Stimulated activated CD8-positive, alpha-beta memory T cell treated with anti-CD3 and anti-CD28 coated beads, Interleukin-15, amount 100 ng/mL, for 4 hours (primary cell): ENCODE results near the gene SP140L.
A peak's percentile ranks its signal among the peaks of the same experiment; 100 is the strongest.
"Not testable (repeated sequence)": the region's sequence is repeated elsewhere in the genome, so short reads cannot be mapped to it uniquely, and the experiment has no call there.

Source experiments
- DNase-seq, 2 donors: peaks; one replicate each; pipeline ENCODE4 v3.0.0-alpha.2; 2020; ENCODE audit warnings: low read depth in 2 of 2

The SP140L gene

GRCh38 chr2:230362030-230362691 is 35.2 kb downstream of the SP140L start:
- no peak for DNase-seq

GRCh38 chr2:230382108-230382507 is 55.1 kb downstream of the SP140L start:
- no peak for DNase-seq

GRCh38 chr2:230383453-230383852 is 56.5 kb downstream of the SP140L start:
- no peak for DNase-seq

- no peak for DNase-seq
These were observed 58.0 kb downstream of the SP140L start for GRCh38 chr2:230384986-230385385.

- no peak for DNase-seq
These were observed 67.3 kb downstream of the SP140L start for GRCh38 chr2:230394301-230394700.

- not testable (repeated sequence) for DNase-seq
These were observed 71.7 kb downstream of the SP140L start for GRCh38 chr2:230398698-230399097.

- DNase-seq = no peak
These were observed 73.0 kb downstream of the SP140L start for GRCh38 chr2:230400041-230400440.

GRCh38 chr2:230400454-230400853 is 73.5 kb downstream of the SP140L start:
- no peak for DNase-seq

GRCh38 chr2:230401026-230401425 is 74.0 kb downstream of the SP140L start:
- DNase-seq = not testable (repeated sequence)

- no peak for DNase-seq
These were observed 76.8 kb downstream of the SP140L start for GRCh38 chr2:230403746-230404145.

- DNase-seq = no peak
These were observed 78.8 kb downstream of the SP140L start for GRCh38 chr2:230405824-230406223.

GRCh38 chr2:230408244-230408842 is 81.3 kb downstream of the SP140L start:
- DNase-seq = no peak

GRCh38 chr2:230409316-230409715 is 82.3 kb downstream of the SP140L start:
- DNase-seq = not testable (repeated sequence)

- no peak for DNase-seq
These were observed 83.3 kb downstream of the SP140L start for GRCh38 chr2:230410263-230410662.

GRCh38 chr2:230410861-230411569 is 84.0 kb downstream of the SP140L start:
- DNase-seq = no peak

GRCh38 chr2:230411570-230412370 is 84.8 kb downstream of the SP140L start:
- peak in 1 of 2 donors; percentile 37 for DNase-seq

GRCh38 chr2:230412371-230412711 is 85.3 kb downstream of the SP140L start:
- DNase-seq = no peak

GRCh38 chr2:230412846-230413245 is 85.9 kb downstream of the SP140L start:
- no peak for DNase-seq

GRCh38 chr2:230413479-230413878 is 86.5 kb downstream of the SP140L start:
- DNase-seq = no peak

GRCh38 chr2:230414302-230414701 is 87.3 kb downstream of the SP140L start:
- no peak for DNase-seq

GRCh38 chr2:230416061-230416721 is 89.2 kb downstream of the SP140L start, which contains the start of gene SP100:
Gene SP100, plus strand, starts transcription at chr2:230416201. Its CDS starts 96 bp downstream, at chr2:230416297.
- peak; percentile 62 to 76 for DNase-seq

GRCh38 chr2:230417436-230417835 is 90.4 kb downstream of the SP140L start:
- no peak for DNase-seq
